ENCODE measurements around the gene BNC2.

BNC2 gene

GRCh38 chr9:16716601-16717000, 153.9 kb downstream of the BNC2 start:
- DNase-seq (ENCODE audit: low read depth), result no peak

DNA sequence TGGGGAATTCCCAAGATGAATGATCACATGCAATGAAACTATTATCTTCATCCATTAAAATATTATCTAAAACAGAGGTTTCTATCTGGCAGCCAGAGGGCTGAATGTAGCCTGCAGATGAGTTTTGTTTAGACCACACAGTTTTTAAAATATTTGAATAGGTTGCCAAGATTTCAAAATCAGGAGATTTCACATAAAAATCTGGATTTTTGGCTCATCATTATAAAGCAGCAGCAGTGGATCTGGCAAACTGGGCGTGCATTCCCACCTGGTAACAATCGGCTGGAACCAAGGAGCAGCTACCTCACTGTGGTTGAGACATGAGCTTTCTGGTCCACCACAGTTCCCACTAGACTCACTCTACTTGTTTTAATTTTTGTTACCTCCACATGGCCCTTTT, 155.1 kb downstream of the BNC2 start:
- no peak for DNase-seq (ENCODE audit: low read depth)

DNA sequence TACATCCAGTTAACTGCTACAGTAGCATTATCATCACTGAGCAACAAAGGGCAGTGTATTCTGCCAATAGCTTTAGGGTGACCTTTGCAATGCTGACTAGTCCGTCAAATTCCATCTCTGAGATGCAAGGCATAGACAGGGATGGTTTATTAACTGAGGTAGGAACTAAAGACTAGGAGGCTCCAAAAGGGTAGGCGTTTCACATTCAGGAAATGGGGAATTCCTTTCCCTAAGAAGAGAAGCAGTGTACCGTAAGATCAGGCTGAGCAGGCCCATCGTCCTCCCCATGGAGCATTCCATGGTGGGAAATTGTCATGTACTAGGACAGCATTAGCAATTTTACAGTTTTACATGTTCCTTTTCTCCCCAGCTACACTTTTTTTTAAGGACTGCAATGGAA, 157.7 kb downstream of the BNC2 start:
- DNase-seq (ENCODE audit: low read depth), result no peak

GRCh38 chr9:16710888-16711287, 159.6 kb downstream of the BNC2 start:
- DNase-seq (ENCODE audit: low read depth), result no peak

- DNase-seq (ENCODE audit: low read depth), result no peak
Measured at GRCh38 chr9:16709924-16710323, 160.5 kb downstream of the BNC2 start.

GRCh38 chr9:16708656-16709435, 161.6 kb downstream of the BNC2 start:
- DNase-seq (ENCODE audit: low read depth), result no peak

GRCh38 chr9:16705111-16705604, 165.3 kb downstream of the BNC2 start:
- no peak for DNase-seq (ENCODE audit: low read depth)

- no peak for DNase-seq (ENCODE audit: low read depth)
Measured at GRCh38 chr9:16704116-16705110, 166.1 kb downstream of the BNC2 start.

DNA sequence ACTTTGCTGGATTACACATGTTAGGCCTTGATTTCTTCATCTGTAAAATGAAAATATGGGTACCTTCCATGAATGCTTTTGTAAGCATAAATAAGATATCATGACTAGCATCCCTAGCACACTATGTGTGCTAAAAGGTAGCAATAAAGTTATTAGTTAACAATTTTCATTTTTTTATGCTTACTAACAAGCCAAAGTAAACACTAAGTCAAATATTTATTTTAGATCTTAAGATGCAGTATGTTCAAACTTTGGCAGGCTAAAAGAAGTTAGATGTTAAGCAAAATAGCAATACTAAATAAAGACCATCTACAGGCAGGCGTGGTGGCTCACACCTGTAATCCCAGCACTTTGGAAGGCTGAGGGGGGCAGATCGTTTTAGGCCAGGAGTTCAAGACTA, 169.1 kb downstream of the BNC2 start:
- no peak for DNase-seq (ENCODE audit: low read depth)

DNA sequence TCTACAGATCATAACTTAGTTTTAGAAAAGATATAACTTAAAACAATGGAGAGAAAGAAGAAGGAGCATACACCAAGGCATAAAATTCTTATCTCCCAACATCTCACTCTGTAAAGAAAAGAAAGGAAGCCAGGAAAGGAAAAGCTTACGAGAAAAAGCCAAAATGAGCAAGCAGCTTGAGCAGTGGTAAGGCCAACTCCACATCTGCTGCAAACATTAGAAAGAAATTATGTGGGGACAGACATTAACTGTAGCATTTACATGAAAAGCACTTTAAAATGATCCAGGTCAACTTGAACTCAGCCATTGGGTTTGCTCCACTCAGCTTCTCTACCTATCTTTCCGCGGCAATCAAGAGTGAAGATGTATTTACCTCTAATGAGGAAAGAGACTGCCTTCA, 176.9 kb downstream of the BNC2 start:
- no peak for DNase-seq (ENCODE audit: low read depth)

GRCh38 chr9:16690628-16691027, 179.8 kb downstream of the BNC2 start:
- DNase-seq (ENCODE audit: low read depth), result no peak

- no peak for DNase-seq (ENCODE audit: low read depth)
Measured at GRCh38 chr9:16690205-16690604, 180.3 kb downstream of the BNC2 start.

- DNase-seq (ENCODE audit: low read depth), result no peak
Measured at GRCh38 chr9:16689351-16689938, 181.0 kb downstream of the BNC2 start.

GRCh38 chr9:16688814-16689213, 181.7 kb downstream of the BNC2 start:
- no peak for DNase-seq (ENCODE audit: low read depth)

DNA sequence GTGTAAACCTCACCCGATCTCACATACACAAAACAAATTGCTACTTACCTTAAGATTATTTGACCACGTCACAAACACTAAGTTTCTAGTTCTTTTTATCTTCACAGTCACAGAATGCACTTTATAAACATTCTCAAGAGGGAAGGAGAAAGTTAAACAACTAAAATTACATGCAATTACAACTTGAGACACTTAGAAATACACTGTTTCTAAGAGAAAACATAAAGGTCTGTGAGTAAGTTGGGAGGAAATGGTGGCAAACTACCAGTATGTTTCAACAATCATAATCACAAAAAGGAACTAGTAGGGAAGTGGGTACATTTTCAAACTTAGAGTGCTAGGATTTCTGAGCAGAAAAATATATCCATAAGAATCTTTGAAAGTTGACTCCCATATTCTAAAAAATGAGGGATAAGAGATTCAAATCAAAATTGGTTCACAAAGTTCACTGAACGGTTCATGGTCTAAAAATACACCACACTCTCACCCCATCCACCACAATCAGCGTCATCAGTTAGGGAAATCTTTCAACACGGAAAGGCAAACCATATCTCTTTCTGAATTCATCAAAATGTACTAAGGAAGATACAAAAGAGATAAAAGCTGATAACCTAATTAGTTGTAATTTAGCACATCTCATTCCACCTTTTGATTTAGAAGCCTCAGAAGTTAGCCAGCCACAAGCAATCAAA, 182.6 kb downstream of the BNC2 start:
- DNase-seq (ENCODE audit: low read depth), result no peak

- no peak for DNase-seq (ENCODE audit: low read depth)
Measured at GRCh38 chr9:16683326-16683725, 187.1 kb downstream of the BNC2 start.

DNA sequence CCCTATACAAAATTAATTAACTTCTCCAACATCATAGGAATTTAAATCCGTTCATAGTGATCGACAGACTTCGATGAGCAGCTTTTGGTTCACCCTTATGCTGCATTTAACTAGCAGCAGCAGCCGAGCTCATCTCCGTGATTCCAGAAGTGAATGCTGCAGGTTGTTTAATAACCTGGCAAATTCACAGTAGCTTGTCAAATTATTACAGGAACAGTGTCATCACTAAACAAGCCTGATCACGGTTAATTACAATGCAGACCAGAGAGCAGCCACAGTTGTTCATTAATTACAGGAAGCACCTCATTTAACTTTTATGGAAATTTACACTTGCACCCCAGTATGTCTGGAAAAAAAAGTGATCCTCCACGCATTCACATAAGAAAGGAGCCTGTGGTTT, 188.2 kb downstream of the BNC2 start:
- no peak for DNase-seq (ENCODE audit: low read depth)

- DNase-seq (ENCODE audit: low read depth), result no peak
Measured at GRCh38 chr9:16681652-16681987, 188.8 kb downstream of the BNC2 start.

DNA sequence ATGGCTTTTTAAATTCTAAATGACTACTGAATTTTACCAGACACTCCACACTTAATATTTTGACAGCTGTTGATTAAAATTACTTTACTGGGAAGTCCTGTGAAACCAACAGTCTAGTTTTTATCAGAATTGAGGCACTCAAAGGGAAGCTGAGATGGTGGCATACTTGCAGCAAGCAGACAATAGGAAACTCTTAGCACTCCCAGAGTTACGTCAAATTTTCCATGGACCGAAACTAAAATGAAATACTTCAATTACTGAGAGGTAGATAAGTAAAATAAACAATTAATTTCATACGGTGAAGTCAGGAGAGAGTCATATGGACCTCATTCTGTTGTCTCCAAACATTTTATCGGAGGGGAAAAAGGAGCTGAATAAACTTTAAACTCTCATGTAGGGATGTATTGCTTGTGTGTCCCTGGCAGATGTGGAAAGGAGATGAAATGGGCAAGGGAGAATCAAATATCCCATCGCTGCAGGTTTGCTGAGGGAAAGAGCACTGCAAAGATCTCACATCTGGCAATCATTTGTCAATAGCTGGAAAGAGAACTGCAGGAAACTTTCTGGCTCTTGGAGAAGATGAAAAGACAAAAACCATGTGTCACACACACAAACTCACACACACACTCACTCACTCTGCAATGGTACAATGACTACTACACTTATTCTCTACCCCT, 189.4 kb downstream of the BNC2 start:
- DNase-seq (ENCODE audit: low read depth), result no peak

DNA sequence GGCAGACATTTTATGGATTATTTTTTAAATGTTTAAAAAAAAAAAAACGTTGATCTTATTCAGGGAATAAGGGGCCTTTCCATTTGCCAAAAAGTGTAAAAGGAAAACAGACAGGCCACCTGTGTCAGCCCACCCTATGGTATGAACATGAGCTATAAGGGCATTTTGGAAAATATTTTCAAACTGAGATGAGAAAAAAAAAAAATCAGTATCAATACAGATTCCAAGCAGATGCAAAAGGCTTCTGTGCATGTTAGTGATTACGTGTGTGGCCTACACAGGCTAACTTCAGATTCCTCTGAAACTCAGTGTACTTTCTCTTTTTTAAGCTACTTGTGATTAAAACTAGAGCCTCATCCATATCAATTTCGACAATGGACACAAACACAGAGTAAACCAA, 189.9 kb downstream of the BNC2 start:
- DNase-seq (ENCODE audit: low read depth), result no peak

DNA sequence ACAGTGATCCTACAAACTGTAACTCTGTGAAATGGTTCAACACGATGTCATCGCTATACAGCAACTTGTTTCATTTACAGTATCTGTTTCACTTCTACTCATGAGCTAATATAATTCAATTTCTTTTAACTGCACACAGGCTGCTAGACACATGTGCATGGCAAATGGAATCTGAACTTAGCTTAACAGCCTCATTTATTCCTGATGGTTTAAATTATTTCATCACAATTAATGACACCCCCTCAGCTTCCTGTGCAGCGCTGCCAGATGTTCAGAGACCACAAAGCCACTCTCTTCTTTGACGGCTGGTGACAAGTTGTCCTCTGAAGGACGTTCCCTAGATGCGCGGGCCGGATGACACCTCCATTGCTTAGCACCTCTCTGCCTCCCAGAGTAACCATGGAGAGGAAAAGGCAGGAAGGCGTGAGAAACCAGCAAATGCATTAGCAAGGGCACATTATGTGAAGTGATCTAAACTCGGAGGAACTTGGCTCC, 191.1 kb downstream of the BNC2 start:
- no peak for DNase-seq (ENCODE audit: low read depth)
